Hepatocyte (in vitro differentiated cells): ENCODE data around the gene VPS51.

ENCODE experiments used
- EZH2 ChIP-seq: fragments of 200-600 bp; sonication (generic); IDR thresholded peaks from 2 replicates; pipeline ENCODE4 v1.6.1; 2016; ENCODE audit warnings: antibody characterized with exemption, mild to moderate bottlenecking, borderline replicate concordance
- EZH2phosphoT487 ChIP-seq: fragments of 200-600 bp; sonication (generic); IDR thresholded peaks from one replicate; pipeline ENCODE4 v1.6.1; 2018; ENCODE audit warnings: antibody characterized with exemption, mild to moderate bottlenecking, low read depth, moderate library complexity; ENCODE audit not compliant: unreplicated experiment, severe bottlenecking
- TF ChIP-seq, protein P1 (sequence below): fragments of 200-600 bp; sonication (generic); IDR thresholded peaks from 2 replicates; pipeline ENCODE4 v1.5.1; 2016; ENCODE audit warnings: antibody characterized with exemption, mild to moderate bottlenecking; ENCODE audit not compliant: poor library complexity

DNA sequence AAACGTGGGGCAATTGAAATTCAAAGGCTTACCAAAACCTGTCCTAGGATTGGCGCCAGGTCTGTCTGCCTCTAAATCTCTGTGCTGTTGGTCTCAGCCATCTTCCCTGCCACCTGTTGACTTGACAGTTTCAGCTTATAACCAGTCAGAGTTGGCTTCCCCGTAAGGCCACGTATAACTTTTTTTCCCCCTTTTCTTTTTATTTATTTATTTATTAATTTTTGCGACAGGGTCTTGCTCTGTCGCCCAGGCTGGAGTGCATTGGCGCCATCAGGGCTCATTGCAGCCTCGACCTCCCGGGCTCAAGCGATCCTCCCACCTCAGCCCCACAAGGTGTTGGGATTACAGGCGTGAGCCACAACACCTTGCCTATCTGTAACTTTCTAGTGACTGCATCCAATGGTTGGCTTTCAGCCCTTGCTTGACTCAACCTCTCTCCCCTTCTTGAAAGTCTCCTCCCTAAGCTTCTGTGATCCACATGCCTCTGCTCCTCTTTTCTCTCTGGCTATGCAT, 39.7 kb downstream of the VPS51 start:
- TF ChIP-seq, protein P1, sequence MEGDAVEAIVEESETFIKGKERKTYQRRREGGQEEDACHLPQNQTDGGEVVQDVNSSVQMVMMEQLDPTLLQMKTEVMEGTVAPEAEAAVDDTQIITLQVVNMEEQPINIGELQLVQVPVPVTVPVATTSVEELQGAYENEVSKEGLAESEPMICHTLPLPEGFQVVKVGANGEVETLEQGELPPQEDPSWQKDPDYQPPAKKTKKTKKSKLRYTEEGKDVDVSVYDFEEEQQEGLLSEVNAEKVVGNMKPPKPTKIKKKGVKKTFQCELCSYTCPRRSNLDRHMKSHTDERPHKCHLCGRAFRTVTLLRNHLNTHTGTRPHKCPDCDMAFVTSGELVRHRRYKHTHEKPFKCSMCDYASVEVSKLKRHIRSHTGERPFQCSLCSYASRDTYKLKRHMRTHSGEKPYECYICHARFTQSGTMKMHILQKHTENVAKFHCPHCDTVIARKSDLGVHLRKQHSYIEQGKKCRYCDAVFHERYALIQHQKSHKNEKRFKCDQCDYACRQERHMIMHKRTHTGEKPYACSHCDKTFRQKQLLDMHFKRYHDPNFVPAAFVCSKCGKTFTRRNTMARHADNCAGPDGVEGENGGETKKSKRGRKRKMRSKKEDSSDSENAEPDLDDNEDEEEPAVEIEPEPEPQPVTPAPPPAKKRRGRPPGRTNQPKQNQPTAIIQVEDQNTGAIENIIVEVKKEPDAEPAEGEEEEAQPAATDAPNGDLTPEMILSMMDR, result no peak
- TF ChIP-seq EZH2 (no peak), EZH2phosphoT487 (no peak)
